ENCODE measurements around the gene GIGYF2.

Gene GIGYF2

DNA sequence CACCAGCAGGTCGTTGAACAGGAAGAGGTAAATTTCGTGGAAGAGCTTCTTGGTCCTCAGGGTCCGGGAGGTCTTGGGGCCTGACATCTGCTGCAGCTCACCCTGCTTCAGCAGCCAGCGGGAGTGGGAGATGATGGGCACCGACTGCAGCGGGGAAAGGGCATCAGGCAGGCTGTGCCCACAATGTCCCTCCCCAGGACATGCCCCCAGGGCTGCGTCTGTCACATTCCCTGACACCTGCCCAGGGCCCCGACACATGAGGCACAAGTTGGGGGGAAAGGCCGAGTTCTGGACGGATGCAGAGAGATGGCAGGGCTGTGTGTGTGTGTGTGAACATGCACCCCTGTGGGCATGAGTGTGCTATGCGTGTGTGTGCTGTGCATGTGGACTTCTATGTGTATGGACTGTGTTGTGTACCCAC, 186.9 kb downstream of the GIGYF2 start:
- no peak for DNase-seq

DNA sequence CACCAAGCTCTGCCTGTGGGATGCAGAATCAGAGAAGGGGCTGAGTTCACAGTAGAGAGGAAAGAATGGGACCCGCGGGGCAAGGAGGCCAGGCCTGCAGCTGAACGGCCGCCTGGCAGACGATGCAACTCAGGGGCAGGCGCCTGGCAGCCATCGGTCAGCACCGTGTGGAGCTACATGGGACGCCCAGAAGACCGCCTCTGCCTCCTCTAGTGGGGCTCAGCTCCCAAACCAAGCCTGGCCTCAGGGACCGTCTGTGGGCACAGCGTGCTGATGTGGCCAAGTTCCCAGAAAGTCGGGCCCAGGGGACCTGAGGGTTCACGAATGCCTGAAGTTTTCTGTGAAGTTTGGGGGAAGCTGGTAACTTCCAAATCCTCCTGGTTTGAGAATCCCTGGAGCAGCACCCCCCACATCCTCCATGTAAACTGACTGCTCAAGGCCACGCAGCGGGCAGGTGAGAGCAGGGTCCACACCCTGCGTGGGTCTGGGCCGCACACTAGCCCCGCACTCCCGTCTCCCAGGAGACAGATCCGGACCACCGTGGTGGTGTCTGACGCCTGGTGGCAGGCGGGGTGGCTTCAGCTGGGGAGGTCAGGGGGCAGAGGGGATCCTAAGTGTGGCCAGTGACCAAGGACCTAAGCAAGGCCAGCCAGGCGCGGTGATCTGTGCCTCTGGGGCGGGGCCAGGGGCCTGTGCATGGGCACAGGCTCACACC, 187.6 kb downstream of the GIGYF2 start:
- DNase-seq: no peak

DNA sequence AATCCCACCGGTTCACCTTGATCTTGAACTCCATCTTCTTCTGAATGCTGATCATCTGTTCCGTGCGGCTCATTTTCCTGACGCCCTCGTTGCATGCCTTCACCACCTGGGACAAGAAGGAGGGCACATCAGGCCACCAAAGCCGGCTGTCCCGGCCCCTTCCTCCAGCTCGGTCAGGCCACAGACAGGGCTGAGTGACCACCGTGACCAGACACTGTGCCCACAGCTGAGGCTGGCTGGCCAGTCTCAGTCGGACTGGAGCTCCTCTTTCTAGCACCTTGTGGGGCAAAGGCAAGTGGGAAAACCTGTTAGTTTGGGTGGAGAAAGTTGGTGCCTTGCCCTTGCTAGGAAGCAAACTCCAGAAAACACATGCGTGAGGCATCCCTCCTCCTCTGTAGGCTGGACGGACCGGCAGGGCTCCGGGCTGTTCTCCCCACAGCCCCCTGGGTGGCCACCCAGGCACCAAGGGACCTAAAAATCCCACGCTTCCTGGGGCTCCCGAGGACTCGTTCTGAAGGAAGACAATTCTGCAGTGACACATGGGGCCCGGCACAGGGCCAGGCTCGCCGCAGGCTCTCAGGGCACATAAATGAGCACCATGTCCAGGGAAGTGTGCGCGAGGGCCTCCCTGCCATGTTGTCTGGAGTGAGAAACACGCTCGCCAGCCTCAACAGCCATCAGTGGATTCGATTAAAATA, 188.3 kb downstream of the GIGYF2 start:
- DNase-seq: no peak

DNA sequence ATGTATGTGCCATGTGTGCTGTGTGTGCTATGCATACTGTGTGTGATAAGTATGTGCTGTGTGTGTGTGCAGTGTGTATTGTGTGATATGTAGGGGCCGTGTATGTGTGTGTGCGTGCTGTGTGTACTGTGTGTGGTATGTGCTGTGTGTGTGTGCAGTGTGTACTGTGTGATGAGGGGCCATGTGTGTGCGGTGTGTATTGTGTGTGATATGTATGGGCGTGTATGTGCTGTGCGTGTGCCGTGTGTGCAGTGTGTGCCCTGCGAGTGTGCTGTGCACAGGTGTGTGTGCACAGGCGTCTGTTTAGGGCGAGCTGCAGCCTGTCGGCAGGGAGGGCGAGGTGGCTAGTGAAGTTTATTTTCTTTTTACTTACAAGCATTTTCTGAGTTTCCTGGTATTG, 189.0 kb downstream of the GIGYF2 start:
- DNase-seq: no peak

DNA sequence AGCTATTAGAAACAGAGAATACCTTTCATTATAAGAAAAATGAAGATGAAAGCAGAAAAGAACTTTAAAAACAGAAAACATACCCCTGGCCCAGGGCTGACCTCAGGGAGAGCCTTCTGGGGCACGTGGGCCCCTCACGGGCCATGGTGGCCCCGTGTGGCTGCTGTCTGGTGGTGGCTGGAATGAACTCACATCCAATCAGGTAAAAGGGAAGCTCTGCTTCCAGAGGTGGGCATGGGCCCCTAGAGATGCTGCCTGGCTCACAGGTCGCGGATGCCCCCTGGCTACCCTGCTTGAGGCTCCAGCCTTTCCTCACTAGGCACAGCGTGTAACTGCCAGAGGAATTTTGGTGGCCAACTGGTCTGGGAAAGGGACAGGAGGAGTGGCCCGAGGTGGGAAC, 189.5 kb downstream of the GIGYF2 start:
- DNase-seq: no peak

DNA sequence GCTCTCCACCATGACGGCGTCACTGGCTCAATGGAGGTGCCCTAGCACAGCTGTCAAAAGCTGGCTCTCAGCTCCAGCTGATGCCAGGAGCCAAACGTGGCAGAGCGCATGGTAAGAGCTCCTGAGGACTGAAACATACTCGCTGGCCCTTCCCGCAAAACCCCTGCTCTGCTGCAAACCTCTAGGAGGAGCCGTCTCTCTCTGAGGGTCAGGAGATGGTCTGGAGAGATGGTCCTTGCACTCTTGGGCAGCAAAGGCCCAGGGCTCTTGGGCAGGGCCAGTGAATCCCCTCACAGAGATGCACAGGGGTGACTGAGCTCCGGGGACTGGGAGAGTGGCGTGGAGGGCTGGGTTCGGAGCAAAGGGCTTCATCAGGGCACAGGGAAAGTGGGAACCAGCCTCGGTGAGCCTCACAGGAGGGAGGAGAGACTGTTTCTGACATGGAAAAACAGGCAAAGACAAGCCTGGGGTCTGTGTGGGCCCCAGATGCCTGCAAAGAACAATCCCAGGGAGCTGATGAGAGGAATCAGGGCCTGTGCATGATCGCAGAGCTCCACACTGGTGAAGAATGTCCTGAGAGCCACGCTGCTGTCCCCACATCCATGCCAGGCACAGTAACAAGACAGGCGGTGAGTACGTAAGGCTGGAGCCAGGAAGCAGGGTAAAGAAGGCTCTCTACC, 190.2 kb downstream of the GIGYF2 start:
- DNase-seq: no peak

DNA sequence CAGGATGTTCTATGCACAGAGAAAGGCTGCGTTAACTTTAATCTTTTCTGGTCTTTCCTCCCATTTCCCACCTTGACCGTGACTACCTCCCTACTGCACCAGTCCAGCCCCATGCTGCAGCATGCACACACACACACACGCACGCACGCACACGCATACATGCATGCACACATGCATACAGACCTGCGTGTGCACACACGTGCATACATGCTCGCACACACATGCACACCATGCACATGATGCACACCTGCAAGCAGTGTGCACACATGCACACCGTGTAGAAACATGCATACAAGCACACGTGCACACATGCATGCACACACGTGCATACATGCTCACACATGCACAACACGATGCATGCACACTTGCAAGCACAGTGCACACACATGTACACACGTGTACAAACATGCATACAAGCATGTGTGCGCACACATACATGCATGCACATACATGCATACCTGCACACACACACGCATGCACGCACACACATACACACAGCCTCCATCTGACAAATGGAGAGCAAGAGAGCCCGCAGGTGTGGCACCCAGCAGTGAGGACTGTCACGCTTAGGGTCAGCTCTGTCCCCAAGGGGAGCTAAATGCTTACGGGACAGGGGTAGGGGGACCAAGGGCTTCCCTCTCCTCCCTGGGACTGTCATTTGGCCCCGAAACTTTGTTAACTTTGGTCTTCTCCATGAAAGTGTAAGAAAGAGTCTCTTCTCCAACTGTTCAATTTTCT, 191.1 kb downstream of the GIGYF2 start:
- DNase-seq: no peak

DNA sequence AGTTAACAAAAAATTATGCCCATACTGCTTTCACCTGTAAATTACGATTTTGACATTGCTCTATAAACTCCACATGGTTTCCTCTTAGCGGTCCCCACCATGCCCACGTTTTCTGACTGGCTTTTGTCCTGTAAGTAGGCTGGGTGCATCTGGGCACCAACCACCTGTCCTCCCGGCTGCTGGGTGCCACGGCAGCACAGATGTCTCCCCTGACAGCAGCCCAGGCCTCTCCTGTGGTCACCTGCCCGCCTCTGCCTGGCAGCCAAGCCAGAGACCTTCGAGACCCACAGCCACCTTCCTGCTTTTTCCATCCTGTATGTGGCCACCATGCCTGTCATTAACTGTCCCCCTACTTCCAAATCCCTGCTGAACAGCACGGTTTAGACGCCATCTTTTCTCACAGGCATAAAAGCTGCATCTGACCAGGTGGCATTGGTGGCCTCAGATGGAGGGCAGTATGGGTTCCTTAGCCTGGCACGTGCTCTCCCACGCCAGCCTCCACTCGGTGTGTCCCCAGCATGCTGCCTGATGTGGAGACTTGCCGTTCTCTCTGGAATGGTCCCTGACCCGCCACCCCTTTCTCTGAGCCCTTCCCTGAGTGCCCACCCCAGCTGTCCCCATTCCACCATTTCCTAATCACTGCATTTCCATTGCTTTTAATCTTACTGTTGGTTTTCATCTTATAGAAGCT, 191.9 kb downstream of the GIGYF2 start:
- no peak for DNase-seq

DNA sequence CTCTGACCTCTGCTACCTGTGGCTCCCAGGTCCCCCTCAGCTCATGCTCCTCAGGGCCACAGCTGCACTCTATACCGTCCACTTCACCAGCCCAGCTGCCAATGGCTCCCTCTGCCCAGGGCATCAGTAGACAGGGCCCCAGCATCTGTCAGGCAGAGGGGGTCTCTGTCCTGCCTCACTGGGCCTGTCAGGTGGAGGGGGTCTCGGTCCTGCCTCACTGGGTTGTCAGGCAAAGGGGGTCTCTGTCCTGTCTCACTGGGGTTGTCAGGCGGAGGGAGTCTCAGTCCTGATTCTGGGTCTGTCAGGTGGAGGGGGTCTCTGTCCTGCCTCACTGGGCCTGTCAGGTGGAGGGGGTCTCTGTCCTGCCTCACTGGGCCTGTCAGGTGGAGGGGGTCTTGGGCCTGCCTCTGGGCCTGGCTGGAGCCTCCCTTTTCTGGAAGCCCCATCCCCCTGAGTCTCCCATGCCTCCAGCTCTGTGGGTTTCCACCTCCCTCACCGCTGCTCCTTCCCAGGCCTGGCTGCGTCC, 192.8 kb downstream of the GIGYF2 start:
- DNase-seq: no peak

DNA sequence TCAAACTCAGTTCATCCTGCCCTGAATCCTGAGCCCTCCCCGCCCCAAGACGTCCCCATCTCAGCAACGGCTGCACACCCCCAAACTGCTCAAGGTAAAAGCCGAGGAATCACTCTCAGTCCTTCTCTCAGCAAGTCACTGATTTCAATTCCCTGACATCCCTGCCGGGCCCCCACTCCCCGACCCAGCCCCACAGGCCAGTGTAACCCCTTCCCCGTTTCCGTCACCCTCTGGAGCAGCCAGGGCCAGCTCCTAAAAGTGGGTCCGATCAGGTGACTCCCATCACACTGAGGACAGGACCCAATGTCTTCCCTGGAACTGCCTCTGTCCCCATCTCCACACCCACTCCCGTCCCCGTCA, 193.4 kb downstream of the GIGYF2 start:
- DNase-seq: no peak

DNA sequence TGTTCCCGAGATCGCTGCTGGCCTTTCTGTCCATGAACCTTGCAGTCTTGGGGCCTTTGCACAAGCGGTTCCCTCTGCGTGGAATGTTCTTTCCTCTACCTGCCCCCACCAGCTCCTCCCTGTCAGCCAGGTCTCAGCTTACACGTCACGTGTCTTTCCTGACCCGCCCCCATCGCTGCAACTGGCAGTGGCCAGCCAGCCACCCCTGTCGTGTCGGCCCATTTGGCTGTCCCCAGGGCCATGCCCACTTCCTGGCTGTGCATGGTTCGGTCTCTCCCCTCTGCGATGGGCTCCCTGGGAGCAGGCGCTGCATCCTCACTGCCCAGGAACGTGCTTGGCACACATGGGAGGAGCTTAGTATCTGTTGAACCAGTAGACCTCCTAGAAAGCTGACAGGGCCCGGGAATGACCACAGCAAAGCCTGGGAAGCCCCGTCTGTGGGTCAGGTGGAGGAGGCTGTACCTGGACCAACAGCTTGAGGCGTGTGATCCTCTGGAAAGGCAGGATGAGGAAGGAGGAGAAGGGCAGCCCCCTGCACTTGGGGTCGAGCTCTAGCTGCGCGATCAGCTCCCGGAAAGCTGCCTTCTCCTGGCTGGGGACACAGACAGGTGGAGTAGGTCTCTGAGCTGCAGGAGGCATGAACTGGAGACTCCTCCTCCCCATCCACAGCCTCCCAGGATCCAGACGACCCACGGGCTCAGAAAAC, 193.9 kb downstream of the GIGYF2 start:
- DNase-seq: no peak

DNA sequence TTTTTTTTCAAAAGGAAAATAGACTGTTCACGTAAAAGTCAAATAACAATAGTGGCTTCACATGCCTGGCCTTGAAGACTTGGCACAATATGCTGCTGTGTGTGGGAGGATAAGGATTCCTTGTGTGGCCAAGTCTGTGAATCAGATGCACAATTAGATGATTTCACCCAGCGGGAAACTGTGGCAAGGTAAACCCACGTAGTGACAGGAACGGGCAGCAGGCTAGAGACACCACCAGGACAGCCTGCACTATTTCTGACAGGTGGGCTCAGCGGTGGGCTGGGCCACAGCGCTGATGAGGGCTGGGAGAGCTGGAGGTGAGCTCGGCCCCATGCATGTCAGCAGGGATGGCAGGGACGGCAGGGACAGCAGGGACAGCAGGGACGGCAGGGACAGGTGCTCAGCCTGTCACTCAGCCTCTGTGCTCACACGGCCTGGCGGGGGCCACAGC, 194.5 kb downstream of the GIGYF2 start:
- DNase-seq: no peak

DNA sequence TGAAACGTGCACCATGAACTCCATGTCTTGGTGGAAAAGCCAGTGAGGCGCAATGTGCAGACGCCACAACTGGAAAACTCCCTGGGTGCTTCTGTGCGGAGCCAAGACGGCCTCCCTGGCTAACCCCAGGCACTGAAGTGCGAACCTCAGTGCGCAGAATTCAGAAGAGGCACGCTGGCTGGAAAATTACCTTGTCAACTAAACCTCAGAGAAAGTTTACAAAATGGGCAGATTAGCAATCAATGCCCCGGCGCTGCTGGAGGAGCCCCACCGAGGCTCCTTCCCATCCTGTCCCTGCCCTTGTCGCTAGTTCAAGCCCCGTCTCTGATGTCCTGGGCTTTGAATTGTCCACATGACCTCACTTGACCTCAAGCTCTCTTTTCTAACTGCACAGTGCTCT, 195.1 kb downstream of the GIGYF2 start:
- DNase-seq: no peak

DNA sequence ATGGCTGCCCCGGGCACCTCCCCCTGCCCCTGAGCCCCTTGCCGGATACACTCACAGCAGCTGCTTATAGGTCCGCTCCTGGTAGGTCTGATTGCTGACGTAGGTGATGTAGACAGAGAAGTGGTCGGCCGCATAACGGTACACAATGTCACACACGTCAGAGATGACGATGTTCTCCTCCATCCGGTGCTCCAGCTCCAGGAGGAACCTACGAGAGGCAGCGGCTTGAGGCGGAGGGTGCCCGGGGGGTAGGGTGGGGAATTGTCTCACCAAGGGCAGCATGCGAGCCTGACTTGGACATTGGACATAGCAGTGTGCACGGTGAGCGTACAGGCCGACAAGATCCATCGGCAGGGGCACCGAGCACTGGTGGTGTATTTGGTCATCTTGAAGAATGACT, 195.7 kb downstream of the GIGYF2 start:
- DNase-seq: no peak

DNA sequence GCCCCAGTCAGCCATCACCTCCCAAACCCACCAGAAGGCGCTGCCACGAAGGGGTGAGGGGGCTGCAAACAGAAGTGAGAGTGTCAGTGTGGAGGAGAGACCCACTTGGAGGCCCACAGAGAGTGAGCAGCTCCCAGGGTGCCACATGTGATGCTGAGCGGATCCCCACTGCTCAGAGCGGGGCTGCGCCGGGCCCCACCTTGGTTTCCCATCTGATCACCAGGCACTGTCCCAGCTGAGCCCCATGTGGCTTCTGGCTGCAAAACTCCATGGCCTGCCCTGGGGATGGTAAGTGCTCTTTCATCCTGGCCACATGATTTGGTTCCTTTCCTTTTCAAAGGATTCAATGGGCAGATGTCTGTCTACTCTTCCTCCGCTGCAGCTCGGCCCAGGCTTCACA, 196.7 kb downstream of the GIGYF2 start:
- DNase-seq: no peak

DNA sequence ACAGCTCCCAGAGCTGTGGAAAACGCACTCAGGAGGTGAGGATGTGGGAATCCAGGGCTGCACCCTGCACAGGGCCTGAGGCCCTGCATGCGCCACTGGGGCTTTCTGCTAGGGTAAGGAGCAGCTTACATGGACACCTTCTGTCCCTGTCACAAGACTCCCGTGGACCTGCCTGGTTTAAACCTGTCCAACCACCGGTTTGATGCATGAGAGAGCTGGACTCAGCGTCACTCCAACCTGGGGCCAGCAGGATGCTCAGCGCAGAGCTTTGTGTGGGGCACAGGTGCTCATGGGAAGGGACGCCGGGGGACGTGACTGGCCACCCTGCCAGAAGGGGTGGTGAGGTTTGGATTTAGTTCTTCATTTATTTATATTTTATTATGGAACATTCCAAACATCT, 197.1 kb downstream of the GIGYF2 start:
- no peak for DNase-seq

DNA sequence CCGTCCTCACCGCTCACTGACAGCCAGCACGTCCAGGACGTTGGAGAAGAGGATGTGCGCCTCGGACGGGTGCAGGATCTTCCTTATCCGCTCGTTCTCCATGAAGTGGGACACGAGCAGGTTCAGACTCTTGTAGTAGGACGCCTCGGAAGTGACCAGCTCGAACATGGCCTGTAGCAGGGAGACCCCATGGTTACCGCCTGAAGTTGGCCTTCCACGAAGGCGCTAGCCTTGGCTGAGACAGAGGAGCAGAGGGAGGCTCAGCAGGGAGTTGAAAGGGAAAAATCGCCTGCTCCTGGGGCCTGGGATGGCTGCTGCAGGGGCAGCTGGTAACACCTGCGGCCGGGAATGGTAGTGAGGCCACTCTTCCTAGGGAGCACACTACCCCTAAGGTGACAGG, 197.6 kb downstream of the GIGYF2 start:
- DNase-seq: no peak

DNA sequence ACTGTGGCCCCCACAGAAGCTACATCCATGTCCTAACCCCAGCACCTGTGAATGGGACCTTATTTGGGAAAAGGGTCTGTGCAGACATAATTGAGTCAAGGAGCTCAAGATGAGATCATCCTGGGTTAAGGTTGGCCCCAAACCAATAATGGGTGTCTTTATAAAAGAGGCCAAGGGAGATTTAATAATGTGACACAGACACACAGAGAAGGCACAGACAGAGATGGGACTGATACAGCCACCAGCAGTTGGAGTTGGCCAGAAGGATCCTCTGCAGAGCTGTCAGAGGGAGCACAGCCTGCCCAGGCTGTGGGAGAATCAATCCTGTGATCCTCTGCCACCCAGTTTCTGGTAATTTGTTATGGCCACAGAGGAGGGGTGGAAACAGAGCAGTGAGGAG, 199.0 kb downstream of the GIGYF2 start:
- no peak for DNase-seq

DNA sequence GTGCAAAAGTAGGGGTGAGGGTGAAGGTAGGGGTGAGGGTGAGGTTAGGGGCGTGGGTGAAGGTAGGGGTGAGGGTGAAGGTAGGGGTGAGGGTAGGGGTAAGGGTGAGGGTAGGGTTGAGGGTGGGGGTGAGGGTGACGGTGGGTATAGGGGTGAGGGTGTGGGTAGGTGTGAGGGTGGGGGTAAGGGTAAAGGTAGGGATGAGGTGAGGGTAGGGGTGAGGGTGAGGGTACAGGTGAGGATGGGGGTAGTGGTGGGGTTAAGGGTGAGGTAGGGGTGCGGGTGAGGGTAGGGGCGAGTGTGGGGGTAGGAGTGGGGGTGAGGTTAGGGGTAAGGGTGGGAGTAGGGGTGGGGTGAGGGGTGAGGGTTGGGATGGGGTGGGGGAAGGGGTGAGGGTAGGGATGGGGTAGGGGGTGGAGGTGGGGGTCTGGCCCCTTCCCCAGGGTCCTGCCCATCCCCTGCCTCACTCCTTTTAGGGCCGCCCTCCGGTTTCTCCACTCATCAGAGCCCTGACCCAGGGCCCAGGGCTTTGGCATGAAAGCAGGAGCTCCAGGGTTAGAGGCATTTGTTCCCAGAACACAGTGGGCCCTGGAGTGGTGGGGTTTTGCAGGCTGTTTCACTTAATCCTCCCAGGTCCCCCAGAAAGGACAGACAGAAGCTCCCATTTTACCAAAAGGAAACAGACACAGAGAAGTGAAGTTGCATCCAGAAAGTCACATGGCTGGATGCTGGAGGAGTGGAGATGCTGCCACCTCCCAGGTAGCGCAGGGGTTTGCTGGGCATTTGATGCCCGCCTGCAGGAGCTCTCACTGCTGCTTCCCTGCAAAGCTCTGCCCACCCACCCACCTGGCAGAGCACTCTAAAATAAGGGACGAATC, 199.8 kb downstream of the GIGYF2 start:
- no peak for DNase-seq

DNA sequence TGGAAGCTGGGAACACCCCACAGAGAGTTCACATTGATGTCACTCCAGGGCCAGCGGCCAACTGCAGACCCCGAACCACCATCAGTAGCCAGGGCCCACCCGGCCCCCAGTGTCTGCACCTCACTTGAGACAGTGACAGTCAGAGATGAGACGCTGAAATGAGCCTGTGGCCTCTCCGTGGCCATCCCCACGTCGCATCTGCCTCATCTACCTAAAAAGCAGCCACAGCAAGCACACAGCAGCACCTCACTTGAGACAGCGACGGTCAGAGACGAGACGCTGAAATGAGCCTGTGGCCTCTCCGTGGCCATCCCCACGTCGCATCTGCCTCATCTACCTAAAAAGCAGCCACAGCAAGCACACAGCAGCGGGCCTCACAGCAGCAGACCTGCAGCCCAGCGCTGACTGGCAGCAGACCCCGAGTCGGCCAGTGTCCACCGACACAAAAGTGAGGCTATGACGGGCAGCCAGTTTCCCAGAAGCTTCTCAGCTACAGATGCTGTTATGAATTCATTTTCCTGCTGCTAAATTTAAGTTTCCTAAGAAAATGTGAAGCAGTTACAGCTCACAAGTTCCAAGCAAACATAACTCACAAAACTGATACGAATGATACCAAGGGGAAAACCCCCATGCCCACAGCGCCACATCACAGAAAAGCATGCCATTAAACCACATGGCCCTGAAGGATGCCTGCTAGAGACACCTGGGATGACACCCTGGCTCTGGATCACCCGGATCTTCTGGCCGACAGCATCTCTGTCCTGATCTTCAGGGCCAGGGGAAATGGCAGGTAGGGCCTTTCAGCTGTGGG, 200.7 kb downstream of the GIGYF2 start:
- no peak for DNase-seq
